SK-N-SH treated with all-trans-retinoic acid at 6 μM for 48 hours (cell line): ENCODE measurements around the gene FAM114A1.

Experiments
- ATAC-seq: fragments of 200-7000 bp; cut with Tn5 transposase; 3 replicates; pipeline ENCODE4 v1.9.1; 2020; ENCODE audit warnings: mild to moderate bottlenecking, moderate library complexity
- ARNTL ChIP-seq: fragments of 450-650 bp; formaldehyde crosslinking; IDR thresholded peaks from 2 replicates; pipeline ENCODE4 v1.5.0; 2020; ENCODE audit warnings: low read depth, mild to moderate bottlenecking, moderate library complexity, borderline replicate concordance
- CSDC2 ChIP-seq: fragments of 250-450 bp; sonication (Bioruptor Pico); IDR thresholded peaks from 2 replicates; pipeline ENCODE4 v1.5.0; 2020; ENCODE audit warnings: mild to moderate bottlenecking, moderate library complexity
- ESRRG ChIP-seq: fragments of 250-450 bp; sonication (Bioruptor Pico); IDR thresholded peaks from 2 replicates; pipeline ENCODE4 v1.6.1; 2021; ENCODE audit warnings: mild to moderate bottlenecking
- GLIS3 ChIP-seq: fragments of 250-450 bp; sonication (Bioruptor Pico); IDR thresholded peaks from 2 replicates; pipeline ENCODE4 v1.5.0; 2020; ENCODE audit warnings: mild to moderate bottlenecking, moderate library complexity
- ISL1 ChIP-seq: fragments of 250-450 bp; sonication (Bioruptor Pico); IDR thresholded peaks from 2 replicates; pipeline ENCODE4 v2.1.2; 2022; ENCODE audit warnings: mild to moderate bottlenecking, moderate library complexity
- OSR1 ChIP-seq: fragments of 250-450 bp; sonication (Bioruptor Pico); IDR thresholded peaks from 2 replicates; pipeline ENCODE4 v1.8.0; 2022; ENCODE audit warnings: moderate library complexity, mild to moderate bottlenecking, inconsistent platforms
- PPARA ChIP-seq: fragments of 250-450 bp; sonication (Bioruptor Pico); IDR thresholded peaks from 2 replicates; pipeline ENCODE4 v1.5.0; 2020; ENCODE audit warnings: mild to moderate bottlenecking, borderline replicate concordance
- RARB ChIP-seq: fragments of 250-450 bp; sonication (Bioruptor Pico); IDR thresholded peaks from 2 replicates; pipeline ENCODE4 v1.8.0; 2021; ENCODE audit warnings: mild to moderate bottlenecking, moderate library complexity
- SNAI2 ChIP-seq: fragments of 250-450 bp; sonication (Bioruptor Pico); IDR thresholded peaks from 2 replicates; pipeline ENCODE4 v1.5.0; 2020; ENCODE audit warnings: mild to moderate bottlenecking, moderate library complexity
- TCF4 ChIP-seq: fragments of 250-450 bp; sonication (Bioruptor Pico); IDR thresholded peaks from 2 replicates; pipeline ENCODE4 v1.8.0; 2021; ENCODE audit warnings: mild to moderate bottlenecking, moderate library complexity, borderline replicate concordance
- TOX ChIP-seq: fragments of 250-450 bp; sonication (Bioruptor Pico); IDR thresholded peaks from 2 replicates; pipeline ENCODE4 v1.8.0; 2021; ENCODE audit warnings: mild to moderate bottlenecking, moderate library complexity, borderline replicate concordance
- TSHZ2 ChIP-seq: fragments of 250-450 bp; sonication (Bioruptor Pico); IDR thresholded peaks from 2 replicates; pipeline ENCODE4 v1.5.0; 2020; ENCODE audit warnings: mild to moderate bottlenecking, moderate library complexity
- ZFP3 ChIP-seq: fragments of 250-450 bp; sonication (Bioruptor Pico); IDR thresholded peaks from 2 replicates; pipeline ENCODE4 v1.5.0; 2020; ENCODE audit warnings: mild to moderate bottlenecking, moderate library complexity
- ZFP30 ChIP-seq: fragments of 450-650 bp; formaldehyde crosslinking; IDR thresholded peaks from 2 replicates; pipeline ENCODE4 v1.5.0; 2022; ENCODE audit warnings: mild to moderate bottlenecking, moderate library complexity
- ZNF565 ChIP-seq: fragments of 450-650 bp; formaldehyde crosslinking; conservative IDR thresholded peaks from 2 replicates; pipeline ENCODE4 v1.5.0; 2020; ENCODE audit warnings: low read depth, mild to moderate bottlenecking, moderate library complexity
- ZNF70 ChIP-seq: fragments of 450-650 bp; formaldehyde crosslinking; IDR thresholded peaks from 2 replicates; pipeline ENCODE4 v1.5.0; 2020; ENCODE audit warnings: mild to moderate bottlenecking, moderate library complexity
- ZNF8 ChIP-seq: fragments of 450-650 bp; formaldehyde crosslinking; IDR thresholded peaks from 2 replicates; pipeline ENCODE4 v1.5.0; 2020; ENCODE audit warnings: mild to moderate bottlenecking, moderate library complexity
- TF ChIP-seq, protein P1 (sequence below): fragments of 250-450 bp; sonication (Bioruptor Pico); IDR thresholded peaks from 2 replicates; pipeline ENCODE4 v1.5.1; 2021; ENCODE audit warnings: mild to moderate bottlenecking, moderate library complexity

The FAM114A1 gene

GRCh38 chr4:38889143-38889542, 21.5 kb downstream of the FAM114A1 start (continued):
- TF ChIP-seq GLIS3 (CRISPR knock-in tag) (no peak), ZNF565 (no peak), TCF4 (CRISPR knock-in tag) (no peak), ZFP30 (CRISPR knock-in tag) (no peak), ESRRG (CRISPR knock-in tag) (peak; percentile 69), ZFP3 (CRISPR knock-in tag) (no peak), PPARA (CRISPR knock-in tag) (no peak), ZNF8 (CRISPR knock-in tag) (no peak), ARNTL (CRISPR knock-in tag) (no peak), SNAI2 (CRISPR knock-in tag) (no peak), CSDC2 (CRISPR knock-in tag) (no peak), TOX (CRISPR knock-in tag) (peak; percentile 94), ZNF70 (CRISPR knock-in tag) (no peak)

DNA sequence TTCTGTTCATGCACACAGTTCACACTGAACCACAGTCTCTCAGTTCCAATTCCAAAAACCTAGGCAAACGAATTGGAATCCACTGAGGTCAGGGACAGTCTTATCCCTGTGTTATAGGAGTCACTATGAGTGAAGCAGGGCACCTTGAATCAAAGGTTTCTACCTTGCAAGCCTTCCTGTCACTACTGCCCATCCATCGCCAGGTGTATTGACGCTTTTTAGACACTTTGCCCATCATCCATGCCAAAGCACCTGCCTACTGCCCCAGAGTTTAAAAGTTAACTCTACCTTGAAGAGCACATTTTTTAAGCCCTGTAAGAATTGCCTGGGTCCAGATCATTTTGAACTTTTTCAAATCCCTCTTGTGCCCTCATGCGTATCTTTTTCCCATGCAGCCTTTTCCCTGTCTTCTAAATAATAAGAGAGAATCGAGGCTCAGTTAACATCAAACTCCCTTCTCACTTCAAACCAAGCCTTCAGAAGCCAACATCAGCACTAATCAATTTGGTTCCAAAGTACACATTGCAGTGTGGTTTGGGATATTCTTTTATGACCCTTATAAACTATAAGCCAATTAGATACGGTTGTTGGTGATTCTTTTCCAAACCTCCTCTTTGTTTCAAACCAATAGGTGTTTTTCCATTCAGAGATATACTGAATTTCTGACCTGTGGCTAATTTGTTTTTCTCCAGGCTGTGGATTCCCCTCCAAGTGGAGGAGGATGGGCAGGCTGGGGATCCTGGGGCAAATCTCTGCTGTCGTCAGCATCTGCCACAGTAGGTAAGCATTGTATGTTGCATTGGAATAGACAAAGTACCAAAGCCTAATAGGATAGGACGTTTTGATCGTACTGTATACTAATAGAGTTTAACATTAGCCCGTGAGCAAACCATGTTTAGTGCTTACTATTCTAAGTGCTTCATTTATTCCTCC, 23.7 kb downstream of the FAM114A1 start:
- no peak for TF ChIP-seq TSHZ2 (CRISPR knock-in tag)
- TF ChIP-seq, all 23 proteins: peak for 0
- ATAC-seq, result no peak

DNA sequence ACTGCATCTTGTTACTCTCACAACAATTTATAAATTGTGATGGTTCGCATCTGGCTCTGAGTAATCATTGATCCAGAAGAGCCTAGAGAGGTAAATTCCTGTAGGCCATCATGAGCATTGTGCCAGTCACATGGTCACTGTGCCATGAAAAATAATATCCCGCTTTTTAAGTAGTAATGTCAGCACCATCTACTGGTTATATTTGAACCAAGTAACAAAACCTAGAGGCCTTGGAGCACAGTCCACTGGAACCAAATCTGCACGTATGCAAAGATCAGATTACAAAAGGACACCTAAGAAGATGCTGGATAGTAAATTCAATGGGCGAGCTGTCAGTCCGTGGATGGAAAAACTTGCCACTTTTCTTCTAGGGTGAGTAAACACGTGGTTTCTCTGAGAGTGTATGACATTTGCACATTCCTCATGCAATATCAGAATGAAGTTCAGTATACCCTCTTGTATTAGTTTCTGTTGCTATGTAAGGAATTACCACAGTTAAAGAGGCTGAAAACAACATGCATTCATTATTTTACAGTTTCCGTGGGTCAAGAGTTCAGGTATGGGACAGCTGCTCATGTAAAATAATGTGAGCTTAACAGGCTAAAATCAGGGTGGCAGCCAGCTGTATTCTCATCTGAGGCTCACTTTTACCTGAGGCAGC, 26.8 kb downstream of the FAM114A1 start:
- TF ChIP-seq SNAI2 (CRISPR knock-in tag) (no peak), ARNTL (CRISPR knock-in tag) (no peak)
- ATAC-seq, result peak; percentile 31; the same call in 1 of the 3 replicates

DNA sequence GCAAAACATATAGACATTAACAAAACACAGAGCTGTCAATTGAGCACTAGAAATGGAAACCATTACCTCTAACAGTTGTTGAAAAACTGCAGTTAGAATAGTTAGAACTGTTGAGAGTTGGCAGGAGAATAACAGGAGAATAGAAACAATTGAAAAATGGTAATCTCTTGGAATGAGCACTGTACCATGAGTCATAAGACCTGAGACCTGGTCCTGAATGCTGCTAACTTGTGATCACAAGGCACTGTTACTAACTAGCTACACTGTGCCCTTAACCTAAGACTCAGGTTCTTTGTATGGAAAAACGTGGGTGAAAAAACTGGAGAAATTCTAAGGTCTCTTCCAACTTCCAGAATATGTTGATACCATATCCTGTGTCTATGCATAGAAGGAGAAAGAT, 29.3 kb downstream of the FAM114A1 start:
- no peak for ATAC-seq

DNA sequence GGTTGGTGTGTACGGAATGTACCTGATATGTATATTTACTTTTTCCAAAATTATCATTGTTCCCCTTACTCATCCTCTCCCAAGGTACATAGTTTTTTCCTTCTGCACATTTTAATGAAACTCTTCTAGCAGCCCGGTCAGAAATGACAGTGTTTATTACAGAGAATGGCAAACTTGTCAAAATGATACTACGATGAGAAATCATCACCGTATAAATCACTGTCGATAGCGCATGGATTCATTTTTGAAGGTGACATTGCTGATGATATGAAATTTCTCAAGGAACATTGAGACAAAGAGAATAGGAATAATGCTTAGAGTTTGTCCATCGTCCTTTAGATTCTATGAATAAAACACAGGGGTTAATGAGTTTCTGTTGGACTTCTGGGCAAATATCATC, 30.6 kb downstream of the FAM114A1 start:
- ATAC-seq, result no peak
- TF ChIP-seq SNAI2 (CRISPR knock-in tag), result no peak

More for the DNA sequence above, 29.3 kb downstream of the FAM114A1 start:
- TF ChIP-seq OSR1 (no peak), ZFP3 (CRISPR knock-in tag) (no peak), CSDC2 (CRISPR knock-in tag) (no peak), ZNF8 (CRISPR knock-in tag) (no peak), ZNF70 (CRISPR knock-in tag) (no peak), ARNTL (CRISPR knock-in tag) (no peak), RARB (CRISPR knock-in tag) (no peak), GLIS3 (CRISPR knock-in tag) (no peak), ISL1 (CRISPR knock-in tag) (no peak)

DNA sequence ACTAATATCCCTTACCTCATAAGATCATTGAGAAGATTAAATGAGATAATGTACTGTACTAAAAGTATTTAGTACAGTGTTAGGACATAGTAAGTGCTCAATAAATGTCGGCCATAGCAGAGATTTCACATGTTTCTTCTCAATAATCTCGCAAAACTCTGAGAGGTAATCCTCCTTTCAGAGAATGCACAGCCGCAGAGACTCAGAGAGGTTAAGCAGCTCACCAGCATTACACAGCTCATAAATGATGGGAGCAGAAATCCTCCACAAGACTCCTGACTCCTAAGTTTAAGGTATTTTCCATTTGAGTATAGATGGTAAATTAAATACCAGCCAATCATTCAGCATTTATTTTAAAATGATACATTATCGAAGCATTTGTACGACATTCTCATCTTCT, 34.6 kb downstream of the FAM114A1 start:
- no peak for TF ChIP-seq SNAI2 (CRISPR knock-in tag)
- TF ChIP-seq ZNF8 (CRISPR knock-in tag), result no peak
- TF ChIP-seq, protein P1, sequence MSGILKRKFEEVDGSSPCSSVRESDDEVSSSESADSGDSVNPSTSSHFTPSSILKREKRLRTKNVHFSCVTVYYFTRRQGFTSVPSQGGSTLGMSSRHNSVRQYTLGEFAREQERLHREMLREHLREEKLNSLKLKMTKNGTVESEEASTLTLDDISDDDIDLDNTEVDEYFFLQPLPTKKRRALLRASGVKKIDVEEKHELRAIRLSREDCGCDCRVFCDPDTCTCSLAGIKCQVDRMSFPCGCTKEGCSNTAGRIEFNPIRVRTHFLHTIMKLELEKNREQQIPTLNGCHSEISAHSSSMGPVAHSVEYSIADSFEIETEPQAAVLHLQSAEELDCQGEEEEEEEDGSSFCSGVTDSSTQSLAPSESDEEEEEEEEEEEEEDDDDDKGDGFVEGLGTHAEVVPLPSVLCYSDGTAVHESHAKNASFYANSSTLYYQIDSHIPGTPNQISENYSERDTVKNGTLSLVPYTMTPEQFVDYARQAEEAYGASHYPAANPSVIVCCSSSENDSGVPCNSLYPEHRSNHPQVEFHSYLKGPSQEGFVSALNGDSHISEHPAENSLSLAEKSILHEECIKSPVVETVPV, result no peak
- no peak for TF ChIP-seq ARNTL (CRISPR knock-in tag)
- TF ChIP-seq ISL1 (CRISPR knock-in tag), result no peak
- no peak for TF ChIP-seq ZNF70 (CRISPR knock-in tag)
- no peak for TF ChIP-seq ZNF565
- no peak for TF ChIP-seq PPARA (CRISPR knock-in tag)
- no peak for TF ChIP-seq ZFP3 (CRISPR knock-in tag)
- no peak for ATAC-seq
